Thoracic aorta (tissue), 2 donors: ENCODE results near the gene RIT1. TPM values are rescaled to one million over a fixed set of nuclear protein-coding genes. Genes with fewer than 3 reads are reported as not detected.

Source experiments
- ATAC-seq: fragments of 150-250 bp; one replicate; pipeline ENCODE4 v1.8.0; 2017; ENCODE audit warnings: low read depth; ENCODE audit not compliant: insufficient number of reproducible peaks, low FRiP score
- DNase-seq: peaks from one replicate; pipeline ENCODE4 v3.0.0-alpha.2; 2020; ENCODE audit warnings: low spot score
- H3K27ac ChIP-seq, 2 donors: fragments of 200-600 bp; sonication (generic); 1 replicate in 1 of 2; 2 replicates in 1 of 2; pipeline ENCODE4 v1.5.1; 2016; ENCODE audit warnings: mild to moderate bottlenecking in 2 of 2, moderate library complexity in 2 of 2
- H3K27me3 ChIP-seq: fragments of 200-600 bp; sonication (generic); replicated peaks from 2 replicates; pipeline ENCODE4 v1.6.0; 2016; ENCODE audit warnings: mild to moderate bottlenecking; ENCODE audit not compliant: insufficient read depth
- H3K36me3 ChIP-seq: fragments of 200-600 bp; sonication (generic); one replicate; pipeline ENCODE4 v1.5.1; 2016
- H3K4me1 ChIP-seq, 2 donors: fragments of 200-600 bp; sonication (generic); 1 replicate in 1 of 2; 2 replicates in 1 of 2; pipeline versions ENCODE4 v1.5.1 to v1.6.0; 2016; ENCODE audit warnings: low read depth in 2 of 2, mild to moderate bottlenecking in 1 of 2; ENCODE audit not compliant: control insufficient read depth in 1 of 2
- H3K4me3 ChIP-seq: fragments of 200-600 bp; sonication (generic); 2 replicates; pipeline ENCODE4 v1.5.1; 2016; ENCODE audit warnings: mild to moderate bottlenecking
- H3K9me3 ChIP-seq: fragments of 200-600 bp; sonication (generic); 2 replicates; pipeline ENCODE4 v1.5.1; 2016
- total RNA-seq, 2 donors: library from RNA; depleted of rRNA; stranded (reverse); fragments of >200 nt; gene quantifications; one replicate each; pipeline versions ENCODE4 v1.1.0 to v1.2.3, GENCODE V29; 2016
- TF ChIP-seq, protein P1 (sequence below): fragments of 200-600 bp; sonication (generic); IDR thresholded peaks from one replicate; pipeline ENCODE4 v1.5.1; 2019; ENCODE audit warnings: antibody characterized with exemption

Gene RIT1
- total RNA-seq, 2 donors from 2014 or later = 27.1 to 42.8 TPM

DNA sequence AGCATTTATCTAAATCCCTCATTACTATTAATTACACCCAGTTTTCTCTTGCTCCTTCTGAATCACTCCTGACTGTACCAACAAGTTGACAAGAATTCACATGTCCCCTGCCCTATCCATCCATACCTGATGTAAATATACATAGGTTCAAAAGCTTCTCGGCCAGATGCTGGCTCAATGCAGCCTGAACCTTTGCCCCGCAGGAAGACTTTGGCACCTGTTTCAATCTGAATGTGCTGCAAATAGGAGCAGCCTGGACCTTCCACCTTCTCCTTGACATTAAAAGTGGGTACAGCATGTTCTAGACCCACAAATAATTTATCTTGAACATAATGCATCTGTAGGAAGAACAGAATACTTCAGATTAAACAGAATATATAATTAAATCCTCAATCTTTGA lies 14.4 kb upstream of the RIT1 start:
- no peak for ATAC-seq
- Histone ChIP-seq H3K27ac (no peak overlapping the region), H3K4me1 (peaks cover 5 to 6% of the 10 kb centered on the region in 2 donors), H3K27me3 (no peaks in the 10 kb centered on the region), H3K9me3 (no peaks in the 10 kb centered on the region), H3K36me3 (peaks cover 78% of the 10 kb centered on the region), H3K4me3 (no peak overlapping the region)
- no peak for DNase-seq
- TF ChIP-seq, protein P1, sequence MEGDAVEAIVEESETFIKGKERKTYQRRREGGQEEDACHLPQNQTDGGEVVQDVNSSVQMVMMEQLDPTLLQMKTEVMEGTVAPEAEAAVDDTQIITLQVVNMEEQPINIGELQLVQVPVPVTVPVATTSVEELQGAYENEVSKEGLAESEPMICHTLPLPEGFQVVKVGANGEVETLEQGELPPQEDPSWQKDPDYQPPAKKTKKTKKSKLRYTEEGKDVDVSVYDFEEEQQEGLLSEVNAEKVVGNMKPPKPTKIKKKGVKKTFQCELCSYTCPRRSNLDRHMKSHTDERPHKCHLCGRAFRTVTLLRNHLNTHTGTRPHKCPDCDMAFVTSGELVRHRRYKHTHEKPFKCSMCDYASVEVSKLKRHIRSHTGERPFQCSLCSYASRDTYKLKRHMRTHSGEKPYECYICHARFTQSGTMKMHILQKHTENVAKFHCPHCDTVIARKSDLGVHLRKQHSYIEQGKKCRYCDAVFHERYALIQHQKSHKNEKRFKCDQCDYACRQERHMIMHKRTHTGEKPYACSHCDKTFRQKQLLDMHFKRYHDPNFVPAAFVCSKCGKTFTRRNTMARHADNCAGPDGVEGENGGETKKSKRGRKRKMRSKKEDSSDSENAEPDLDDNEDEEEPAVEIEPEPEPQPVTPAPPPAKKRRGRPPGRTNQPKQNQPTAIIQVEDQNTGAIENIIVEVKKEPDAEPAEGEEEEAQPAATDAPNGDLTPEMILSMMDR = no peak

DNA sequence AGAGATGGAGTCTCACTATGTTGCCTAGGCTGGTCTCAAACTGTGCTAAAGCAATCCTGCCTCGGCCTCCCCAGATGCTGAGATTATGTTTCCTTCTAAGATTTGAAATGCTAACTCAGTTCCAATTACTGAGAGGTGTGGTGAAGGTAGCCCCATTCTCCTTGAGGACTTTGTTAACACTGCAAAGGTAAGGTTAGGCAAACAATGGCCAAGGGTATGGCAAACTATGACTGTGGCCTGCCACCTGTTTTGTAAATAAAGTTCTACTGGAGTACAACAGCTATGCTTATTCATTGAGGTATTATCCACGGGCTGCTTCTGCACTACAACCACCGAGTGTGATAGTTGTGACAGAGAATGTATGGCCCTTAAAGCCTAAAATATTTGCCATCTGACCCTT lies 9.6 kb upstream of the RIT1 start:
- H3K27ac ChIP-seq = no peak overlapping the region
- TF ChIP-seq, protein P1 = no peak
- H3K4me1 ChIP-seq = peaks cover 0 to under 1% of the 10 kb centered on the region in 2 donors
- peaks cover 81% of the 10 kb centered on the region for H3K36me3 ChIP-seq
- H3K27me3 ChIP-seq = no peaks in the 10 kb centered on the region
- H3K4me3 ChIP-seq = no peak overlapping the region
- DNase-seq = no peak
- no peaks in the 10 kb centered on the region for H3K9me3 ChIP-seq
- ATAC-seq = no peak

DNA sequence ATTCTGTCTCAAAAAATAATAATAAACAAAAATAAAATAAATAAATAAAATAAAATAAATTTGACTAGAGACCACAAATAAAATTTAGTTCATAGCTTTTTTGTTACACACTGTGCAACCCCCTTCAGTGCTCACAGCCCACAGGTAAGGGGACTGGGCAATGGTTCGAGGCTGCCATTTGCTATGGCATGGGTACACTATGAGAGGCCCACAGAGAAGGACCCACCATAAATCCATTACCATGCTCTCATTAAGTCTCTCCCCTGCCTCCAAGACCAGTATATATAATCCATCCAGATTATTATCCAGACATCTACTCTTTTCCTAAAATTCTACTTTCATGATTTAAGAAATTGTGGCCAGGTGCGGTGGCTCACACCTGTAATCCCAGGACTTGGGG lies 8.7 kb upstream of the RIT1 start:
- ATAC-seq = no peak
- peaks cover 80% of the 10 kb centered on the region for H3K36me3 ChIP-seq

DNA sequence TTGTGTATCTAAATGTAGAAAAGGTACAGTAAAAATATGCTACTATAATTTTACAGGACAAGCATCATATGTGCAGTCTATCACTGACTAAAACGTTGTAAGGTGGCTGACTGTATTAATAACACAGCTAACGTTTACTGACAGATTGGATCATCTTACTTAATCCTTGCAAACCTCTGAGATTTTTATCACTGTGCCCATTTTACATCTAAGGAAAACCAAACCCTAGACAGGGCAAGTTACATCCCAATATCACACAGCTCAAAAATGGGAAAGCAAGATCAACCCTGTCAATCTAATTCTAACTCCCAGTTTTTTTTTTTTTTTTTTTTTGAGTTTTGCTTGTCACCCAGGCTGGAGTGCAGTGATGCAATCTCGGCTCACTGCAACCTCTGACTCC lies 7.5 kb upstream of the RIT1 start:
- H3K27ac ChIP-seq = no peak overlapping the region
- no peak overlapping the region for H3K4me3 ChIP-seq
- no peaks in the 10 kb centered on the region for H3K27me3 ChIP-seq
- H3K36me3 ChIP-seq = peaks cover 81% of the 10 kb centered on the region
- peaks cover 0 to 8% of the 10 kb centered on the region in 2 donors for H3K4me1 ChIP-seq
- TF ChIP-seq, protein P1 = no peak
- no peak for ATAC-seq
- no peak for DNase-seq
- H3K9me3 ChIP-seq = no peaks in the 10 kb centered on the region

More for the DNA sequence above, 8.7 kb upstream of the RIT1 start:
- TF ChIP-seq, protein P1 = no peak
- no peak for DNase-seq
- H3K9me3 ChIP-seq = no peaks in the 10 kb centered on the region
- H3K4me1 ChIP-seq = peaks cover 0 to 8% of the 10 kb centered on the region in 2 donors
- no peak overlapping the region for H3K27ac ChIP-seq
- H3K4me3 ChIP-seq = no peak overlapping the region
- no peaks in the 10 kb centered on the region for H3K27me3 ChIP-seq

- Histone ChIP-seq H3K36me3 (peaks cover 52% of the 10 kb centered on the region), H3K4me3 (no peak overlapping the region), H3K4me1 (peaks cover 12 to 37% of the 10 kb centered on the region in 2 donors), H3K9me3 (no peaks in the 10 kb centered on the region), H3K27ac (peak overlapping the region in 1 of 2 donors; percentile 49), H3K27me3 (no peaks in the 10 kb centered on the region)
- DNase-seq (no peak), ATAC-seq (no peak)
- TF ChIP-seq, protein P1 = no peak
Measured at GRCh38 chr1:155913969-155914757, 3.0 kb upstream of the RIT1 start.
